Endodermal cell (in vitro differentiated cells): ENCODE data around the gene MALT1. TPM values are rescaled to one million over a fixed set of nuclear protein-coding genes. Genes with fewer than 3 reads are reported as not detected.

ENCODE experiments used
- DNase-seq: peaks from one replicate; pipeline ENCODE4 v3.0.0-alpha.2; 2017
- H3K27ac ChIP-seq: 2 replicates; pipeline ENCODE4 v1.5.1; 2013; ENCODE audit warnings: mild to moderate bottlenecking, low read depth, low read length, moderate library complexity
- H3K27me3 ChIP-seq: 2 replicates; pipeline ENCODE4 v1.6.1; 2013; ENCODE audit warnings: mild to moderate bottlenecking, low read length, moderate library complexity; ENCODE audit not compliant: insufficient read depth, control insufficient read depth, poor library complexity, severe bottlenecking
- H3K36me3 ChIP-seq: 2 replicates; pipeline ENCODE4 v1.7.0; 2013; ENCODE audit warnings: mild to moderate bottlenecking, low read length, moderate library complexity; ENCODE audit not compliant: control insufficient read depth, insufficient read depth
- H3K4me1 ChIP-seq: one replicate; pipeline ENCODE4 v1.7.0; 2013; ENCODE audit warnings: low read length; ENCODE audit not compliant: control insufficient read depth, insufficient read depth
- H3K4me3 ChIP-seq: 2 replicates; pipeline ENCODE4 v1.5.1; 2013; ENCODE audit warnings: mild to moderate bottlenecking, low read length, moderate library complexity
- H3K9ac ChIP-seq: 2 replicates; pipeline ENCODE4 v1.6.1; 2013; ENCODE audit warnings: mild to moderate bottlenecking, low read length, moderate library complexity; ENCODE audit not compliant: poor library complexity, severe bottlenecking; ENCODE audit errors: extremely low read depth
- H3K9me3 ChIP-seq: 2 replicates; pipeline ENCODE4 v1.6.1; 2013; ENCODE audit warnings: mild to moderate bottlenecking, low read length, moderate library complexity; ENCODE audit not compliant: control insufficient read depth
- H3K27ac Mint-ChIP-seq: 2 replicates; pipeline ENCODE4 v1.8.0; 2020; ENCODE audit warnings: mixed read lengths
- H3K27me3 Mint-ChIP-seq: 2 replicates; pipeline ENCODE4 v1.8.0; 2021; ENCODE audit warnings: mild to moderate bottlenecking, mixed read lengths; ENCODE audit not compliant: insufficient read depth
- H3K36me3 Mint-ChIP-seq: 2 replicates; pipeline ENCODE4 v1.8.0; 2020; ENCODE audit warnings: low read depth, mixed read lengths
- H3K4me1 Mint-ChIP-seq: 2 replicates; pipeline ENCODE4 v1.8.0; 2020; ENCODE audit warnings: mixed read lengths
- H3K4me3 Mint-ChIP-seq: 2 replicates; pipeline ENCODE4 v1.8.0; 2020; ENCODE audit warnings: mild to moderate bottlenecking, moderate library complexity, mixed read lengths
- H3K9me3 Mint-ChIP-seq: 2 replicates; pipeline ENCODE4 v1.8.0; 2020; ENCODE audit warnings: mild to moderate bottlenecking, mixed read lengths
- WGBS, 2 experiments: methylation state at CpG; one replicate each; pipeline versions ENCODE4 v1.1.5 to v1.1.7; 2013; ENCODE audit warnings: missing lambda C conversion rate in 2 of 2, mixed read lengths in 1 of 2; ENCODE audit not compliant: insufficient coverage in 1 of 2, insufficient read length in 1 of 2; 5-methylcytosine and 5-hydroxymethylcytosine counted together
- total RNA-seq, 2 donors: library from RNA; stranded (reverse); fragmentation: NEBNext Ultra II Directional in 1 of 2; extraction: Animal tissue kit (Norgen Biotek cat#: 25700) in 1 of 2; gene quantifications; 2 replicates in 1 of 2; 3 replicates in 1 of 2; pipeline ENCODE4 v1.2.1, GENCODE V29; 2021
- TF ChIP-seq, protein P1 (sequence below): fragments of 200-600 bp; sonication (generic); conservative IDR thresholded peaks from 2 replicates; pipeline ENCODE4 v1.5.0; 2021; ENCODE audit warnings: antibody characterized with exemption, mild to moderate bottlenecking

The MALT1 gene
- total RNA-seq, 2 donors from 2014 or later = 14.0 to 22.1 TPM

- 94 to 97% methylated on average over 5 of the region's 5 CpGs for WGBS, 2 experiments
- Histone ChIP-seq H3K27me3 (no peaks in the 10 kb centered on the region), H3K9me3 (peaks cover 5% of the 10 kb centered on the region), H3K27ac (no peak overlapping the region), H3K36me3 (peaks cover 20% of the 10 kb centered on the region), H3K4me1 (peaks cover 5% of the 10 kb centered on the region), H3K9ac (no peak overlapping the region), H3K4me3 (no peak overlapping the region)
- Mint-ChIP-seq H3K27ac (no peak overlapping the region), H3K9me3 (peaks cover 4% of the 10 kb centered on the region), H3K36me3 (peaks cover 37% of the 10 kb centered on the region), H3K27me3 (no peaks in the 10 kb centered on the region), H3K4me1 (peaks cover 10% of the 10 kb centered on the region), H3K4me3 (no peak overlapping the region)
- TF ChIP-seq, protein P1, sequence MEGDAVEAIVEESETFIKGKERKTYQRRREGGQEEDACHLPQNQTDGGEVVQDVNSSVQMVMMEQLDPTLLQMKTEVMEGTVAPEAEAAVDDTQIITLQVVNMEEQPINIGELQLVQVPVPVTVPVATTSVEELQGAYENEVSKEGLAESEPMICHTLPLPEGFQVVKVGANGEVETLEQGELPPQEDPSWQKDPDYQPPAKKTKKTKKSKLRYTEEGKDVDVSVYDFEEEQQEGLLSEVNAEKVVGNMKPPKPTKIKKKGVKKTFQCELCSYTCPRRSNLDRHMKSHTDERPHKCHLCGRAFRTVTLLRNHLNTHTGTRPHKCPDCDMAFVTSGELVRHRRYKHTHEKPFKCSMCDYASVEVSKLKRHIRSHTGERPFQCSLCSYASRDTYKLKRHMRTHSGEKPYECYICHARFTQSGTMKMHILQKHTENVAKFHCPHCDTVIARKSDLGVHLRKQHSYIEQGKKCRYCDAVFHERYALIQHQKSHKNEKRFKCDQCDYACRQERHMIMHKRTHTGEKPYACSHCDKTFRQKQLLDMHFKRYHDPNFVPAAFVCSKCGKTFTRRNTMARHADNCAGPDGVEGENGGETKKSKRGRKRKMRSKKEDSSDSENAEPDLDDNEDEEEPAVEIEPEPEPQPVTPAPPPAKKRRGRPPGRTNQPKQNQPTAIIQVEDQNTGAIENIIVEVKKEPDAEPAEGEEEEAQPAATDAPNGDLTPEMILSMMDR = no peak
- no peak for DNase-seq
These were observed 24.5 kb downstream of the MALT1 start for GRCh38 chr18:58695772-58696171.

DNA sequence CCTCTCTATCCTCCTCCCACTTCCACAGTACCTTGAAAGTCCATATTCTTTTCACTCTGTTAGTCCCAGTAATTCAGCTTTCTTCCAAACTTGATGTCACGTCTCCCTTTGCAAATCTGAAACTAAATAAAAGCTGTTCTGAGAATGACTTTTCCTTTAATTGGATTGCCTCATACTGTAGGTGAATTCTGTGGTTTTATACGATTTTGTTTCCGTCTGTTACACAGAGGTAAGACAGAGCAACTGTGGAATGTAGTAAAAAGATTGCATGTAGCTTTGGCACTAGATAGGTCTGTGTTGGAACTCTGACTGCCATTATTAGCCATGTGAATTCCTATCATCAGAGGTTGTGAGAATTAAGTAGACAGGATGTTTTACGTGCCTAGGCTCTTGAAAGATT is 25.9 kb downstream of the MALT1 start:
- Mint-ChIP-seq H3K4me3 (no peak overlapping the region), H3K9me3 (peaks cover 4% of the 10 kb centered on the region), H3K27ac (no peak overlapping the region), H3K36me3 (peaks cover 42% of the 10 kb centered on the region), H3K27me3 (no peaks in the 10 kb centered on the region), H3K4me1 (peaks cover 10% of the 10 kb centered on the region)
- H3K9me3 ChIP-seq = peaks cover 5% of the 10 kb centered on the region
- DNase-seq = no peak
- no peak overlapping the region for H3K4me3 ChIP-seq
- peaks cover 5% of the 10 kb centered on the region for H3K4me1 ChIP-seq
- H3K36me3 ChIP-seq = peaks cover 24% of the 10 kb centered on the region
- no peaks in the 10 kb centered on the region for H3K27me3 ChIP-seq
- no peak overlapping the region for H3K9ac ChIP-seq
- WGBS, 2 experiments = 95 to 96% methylated on average over 3 of the region's 4 CpGs
- H3K27ac ChIP-seq = no peak overlapping the region
- TF ChIP-seq, protein P1 = no peak

DNA sequence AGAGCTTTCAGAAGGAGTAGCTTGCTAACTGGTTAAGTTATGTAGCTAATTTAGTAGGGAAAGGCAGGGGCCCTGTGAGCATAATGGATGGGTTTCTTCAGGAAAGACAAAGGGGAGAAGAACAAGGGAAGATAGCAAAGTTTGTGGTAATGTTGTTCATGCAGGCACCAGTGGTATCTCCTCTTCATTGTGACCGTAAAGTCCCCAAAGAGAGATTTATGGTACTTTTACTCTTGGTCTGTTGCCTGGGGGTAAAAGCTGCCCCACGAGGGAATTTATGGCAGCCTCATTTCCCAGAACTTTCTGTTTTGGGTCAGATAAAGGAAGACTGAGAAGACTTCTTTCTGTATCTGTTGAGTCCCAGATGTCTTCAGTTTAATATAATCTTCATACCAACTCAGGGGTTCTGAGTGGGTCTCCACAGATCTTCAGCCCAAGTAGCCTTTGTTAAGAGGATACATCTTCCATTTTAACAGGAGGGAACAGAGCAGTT is 27.5 kb downstream of the MALT1 start:
- Mint-ChIP-seq H3K36me3 (peaks cover 45% of the 10 kb centered on the region), H3K27ac (no peak overlapping the region), H3K27me3 (no peaks in the 10 kb centered on the region), H3K4me3 (no peak overlapping the region), H3K4me1 (peaks cover 10% of the 10 kb centered on the region), H3K9me3 (peaks cover 4% of the 10 kb centered on the region)
- Histone ChIP-seq H3K27ac (no peak overlapping the region), H3K4me1 (peaks cover 5% of the 10 kb centered on the region), H3K27me3 (no peaks in the 10 kb centered on the region), H3K4me3 (no peak overlapping the region), H3K9me3 (peaks cover 5% of the 10 kb centered on the region), H3K36me3 (peaks cover 24% of the 10 kb centered on the region), H3K9ac (no peak overlapping the region)
- WGBS, 2 experiments = 86 to 91% methylated on average over 1 to 2 of the region's 2 CpGs
- TF ChIP-seq, protein P1 = no peak
- DNase-seq = no peak
